HG03039 (cell line): ENCODE results near the gene DHX15.

Experiments
- ATAC-seq: cut with Tn5 transposase; IDR thresholded peaks from one replicate; pipeline ENCODE4 v1.9.1; 2021; ENCODE audit warnings: mild to moderate bottlenecking, moderate library complexity; ENCODE audit not compliant: unreplicated experiment

DHX15 gene

DNA sequence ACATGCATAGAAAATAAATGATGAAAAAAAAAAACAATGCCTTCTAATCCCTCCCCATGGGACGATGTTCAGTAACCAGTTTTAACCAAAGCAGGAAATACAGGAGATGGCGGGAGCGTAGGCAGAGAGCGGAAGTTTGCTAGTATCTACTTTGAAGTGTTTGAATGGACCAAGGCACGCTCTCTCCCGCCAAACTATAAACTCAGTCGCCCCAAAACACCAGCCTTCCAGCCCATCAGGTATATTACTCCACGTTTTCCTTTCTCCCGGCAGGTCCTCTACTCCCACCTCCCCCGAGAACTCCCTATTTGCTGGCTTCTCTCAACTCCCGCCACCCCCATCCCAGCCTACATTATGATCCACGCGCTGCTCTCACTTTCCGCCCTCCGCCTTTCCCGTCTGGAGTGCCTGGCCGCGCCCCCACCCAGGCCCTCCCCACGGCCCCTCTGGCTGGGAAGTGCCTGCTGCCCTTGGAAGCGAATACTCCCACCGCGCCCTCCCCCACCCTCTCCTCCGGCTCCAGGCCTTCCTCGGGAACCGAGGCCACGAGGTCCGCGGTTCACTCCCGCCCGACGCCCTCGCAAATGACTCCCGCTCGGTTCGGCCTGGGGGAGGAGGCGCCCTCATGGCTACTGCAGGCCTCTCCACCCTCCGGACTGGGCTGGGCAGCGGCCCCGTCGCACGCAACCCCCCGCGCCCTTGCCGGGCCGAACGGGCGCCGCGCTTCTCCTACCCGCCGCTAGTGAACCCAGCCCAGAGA lies 723 bp downstream of the DHX15 start:
- ATAC-seq: peak; percentile 24

DNA sequence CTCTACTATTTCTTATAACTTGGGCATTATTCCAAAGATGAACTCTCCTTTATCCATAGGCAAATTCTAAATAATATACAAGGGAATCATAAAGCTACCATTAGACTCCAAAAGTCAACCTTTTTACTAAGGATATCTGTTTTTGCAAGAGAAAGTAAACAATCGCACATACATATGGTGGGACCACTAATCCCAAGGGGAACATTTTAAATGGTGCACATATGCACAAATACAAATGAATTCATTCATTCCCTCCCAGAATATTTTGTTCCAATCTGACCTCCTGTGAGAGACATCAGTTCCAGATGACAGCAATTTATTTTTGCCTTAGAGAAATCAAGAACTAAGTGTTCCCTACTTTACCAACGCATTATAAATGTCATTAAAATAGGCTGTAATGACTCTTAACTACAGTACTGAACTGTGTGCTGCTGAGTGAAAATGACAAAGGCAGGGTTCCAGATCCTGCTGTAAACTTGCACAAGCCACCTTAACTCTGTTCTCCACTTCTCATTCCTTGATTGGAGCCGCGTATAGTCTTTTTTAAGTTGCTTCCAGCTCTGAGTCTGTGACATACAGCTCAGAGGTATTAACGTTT lies 2.0 kb downstream of the DHX15 start:
- ATAC-seq: no peak

DNA sequence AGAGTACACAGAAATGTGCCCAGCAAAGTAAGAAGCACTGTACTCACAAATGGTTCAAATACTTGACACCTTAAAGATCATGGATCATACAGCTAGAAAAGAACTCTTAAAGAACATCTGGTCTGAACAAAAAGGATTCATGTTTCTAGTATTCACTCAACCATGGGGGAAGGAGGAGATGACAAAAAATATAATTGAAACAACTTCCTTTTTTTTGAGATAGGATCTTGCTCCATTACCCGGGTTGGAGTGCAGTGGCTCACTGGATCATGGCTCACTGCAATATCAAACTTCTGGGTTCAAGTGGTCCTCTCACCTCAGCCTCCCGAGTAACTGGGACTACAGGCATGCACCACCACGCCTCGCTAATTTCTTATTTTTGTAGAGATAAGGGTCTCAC lies 6.0 kb downstream of the DHX15 start:
- no peak for ATAC-seq

DNA sequence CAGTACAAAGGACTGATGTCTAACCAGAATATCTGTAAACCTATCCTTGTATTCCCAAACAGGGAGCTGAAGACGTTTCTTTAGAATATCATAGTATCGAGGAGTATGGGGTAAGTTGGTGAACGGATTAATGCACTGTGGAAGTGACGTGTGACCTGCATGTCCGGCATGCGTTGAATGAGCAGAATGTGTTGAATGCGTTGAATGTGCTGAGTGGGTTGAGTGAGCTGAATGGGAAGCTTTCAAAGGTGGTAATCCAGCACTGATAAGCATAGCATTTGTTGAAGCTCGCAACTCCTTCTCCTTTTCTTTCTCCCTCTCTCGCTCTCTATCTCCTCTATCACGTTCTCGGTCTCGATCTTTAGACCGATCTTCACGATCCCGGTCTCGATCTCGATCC lies 8.1 kb downstream of the DHX15 start:
- no peak for ATAC-seq

DNA sequence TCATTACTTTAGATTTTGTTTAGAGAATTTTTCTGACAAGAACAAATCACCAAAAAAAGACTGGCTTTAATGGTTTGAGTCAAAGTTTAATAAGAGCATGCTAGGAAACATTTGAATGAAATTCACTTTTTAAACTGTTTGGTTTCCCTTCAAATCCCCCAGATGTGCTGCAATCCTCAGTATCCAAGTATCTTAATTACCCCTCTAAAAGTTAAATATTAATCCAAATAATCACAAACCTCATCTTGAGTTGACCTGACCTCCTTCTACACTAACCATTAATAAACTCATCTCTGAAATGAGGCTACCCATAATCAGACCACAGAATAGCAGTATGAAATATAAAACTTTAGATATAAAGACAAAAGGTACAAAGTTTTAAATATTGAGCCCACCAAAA lies 10.1 kb downstream of the DHX15 start:
- no peak for ATAC-seq

DNA sequence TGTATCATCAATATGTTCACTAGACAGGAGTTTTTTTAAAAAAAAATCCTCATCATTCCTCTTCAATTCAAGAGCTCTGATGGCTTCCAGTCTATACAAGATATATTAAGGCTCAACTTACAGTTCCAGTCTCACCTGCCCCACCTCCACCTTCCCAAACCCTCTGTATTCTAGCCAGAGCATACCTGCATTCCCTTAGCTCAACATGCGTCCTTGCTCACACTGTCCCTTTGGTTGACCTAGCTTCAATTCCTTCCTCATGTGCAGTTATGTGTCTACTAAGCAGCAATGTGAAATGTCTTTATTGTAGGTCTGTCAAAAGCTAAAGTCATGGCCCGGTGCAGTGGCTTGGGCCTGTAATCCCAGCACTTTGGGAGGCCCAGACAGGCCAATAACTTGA lies 10.8 kb downstream of the DHX15 start:
- no peak for ATAC-seq

DNA sequence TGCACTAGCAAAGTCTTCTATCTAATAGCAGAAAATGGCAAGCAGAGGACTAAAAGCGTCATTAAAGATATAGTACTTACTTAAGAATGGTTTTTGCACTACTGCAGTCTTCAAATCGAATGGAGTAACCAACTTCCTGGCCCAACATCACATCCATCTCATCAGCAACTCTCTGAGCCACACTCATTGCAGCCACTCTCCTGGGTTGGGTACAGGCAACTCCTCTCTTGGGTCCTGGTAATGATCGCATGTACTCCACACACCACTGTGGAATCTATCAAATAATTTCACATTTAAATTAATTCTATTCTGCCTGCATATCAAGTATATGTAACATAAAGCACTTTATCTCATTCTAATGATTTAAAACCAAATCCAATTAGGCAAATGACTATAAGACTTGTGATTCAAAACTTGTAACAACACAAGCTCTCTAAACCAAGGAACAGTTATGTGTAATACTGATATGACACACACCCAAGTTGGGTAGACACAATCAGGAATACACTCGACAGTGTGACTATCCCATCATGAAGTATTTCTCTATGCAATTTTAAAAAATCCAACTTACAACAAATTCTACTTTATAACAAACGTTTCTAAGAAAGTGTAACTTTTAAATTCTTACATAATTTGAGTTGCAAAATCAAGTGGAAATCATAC lies 13.6 kb downstream of the DHX15 start:
- no peak for ATAC-seq

DNA sequence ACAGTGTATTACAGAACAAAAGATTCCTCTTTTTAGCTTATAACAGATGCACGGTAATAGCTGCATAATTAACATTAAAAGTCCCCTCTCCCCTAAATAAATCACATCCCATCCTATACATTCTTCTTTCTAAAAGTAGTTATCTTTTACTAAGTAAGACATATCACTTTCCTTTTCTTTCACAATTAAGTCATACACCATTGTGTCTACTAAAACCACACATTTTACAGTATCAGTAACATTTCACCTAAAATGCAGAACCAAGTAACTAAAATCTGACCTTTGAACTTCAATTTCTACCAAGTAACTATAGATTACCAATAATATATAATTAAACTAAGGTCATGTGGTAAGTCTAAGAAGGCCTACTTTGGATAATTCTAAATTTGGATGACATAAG lies 14.2 kb downstream of the DHX15 start:
- ATAC-seq: no peak

DNA sequence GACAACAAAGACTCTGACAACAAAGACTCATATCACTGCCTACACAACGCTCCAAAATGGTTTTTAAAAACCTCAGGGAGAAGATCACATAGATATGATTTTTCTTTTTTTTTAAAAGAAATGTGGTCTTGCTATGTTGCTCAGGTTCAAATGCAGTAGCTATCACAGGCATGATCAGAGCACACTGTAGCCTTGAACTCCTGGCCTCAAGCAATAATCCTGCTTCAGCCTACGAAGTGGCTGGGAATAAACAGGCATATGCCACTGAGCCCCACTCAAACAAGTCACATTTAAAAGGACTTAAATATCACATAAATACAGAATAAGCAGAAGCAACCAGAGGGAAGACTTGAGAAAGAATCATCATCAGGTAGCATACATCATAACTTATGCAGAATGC lies 14.7 kb downstream of the DHX15 start:
- ATAC-seq: no peak

DNA sequence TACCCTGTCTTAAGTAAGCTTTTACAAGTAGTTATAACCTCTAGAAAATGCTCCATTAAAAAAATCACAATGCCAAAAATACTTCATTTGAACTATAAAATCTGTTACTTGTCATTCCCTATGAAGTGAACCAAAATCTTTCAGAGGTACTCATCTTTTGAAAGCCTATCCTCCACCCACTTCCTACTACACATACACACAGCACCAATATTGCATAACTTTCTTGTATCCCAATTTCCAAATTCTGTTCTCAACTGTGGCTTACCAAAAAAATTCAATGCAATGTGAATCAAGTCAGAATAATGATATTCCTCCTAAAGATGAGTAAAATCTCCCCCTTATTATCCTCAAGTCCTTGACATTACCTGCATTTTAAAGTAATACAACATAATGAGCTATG lies 15.9 kb downstream of the DHX15 start:
- ATAC-seq: no peak

DNA sequence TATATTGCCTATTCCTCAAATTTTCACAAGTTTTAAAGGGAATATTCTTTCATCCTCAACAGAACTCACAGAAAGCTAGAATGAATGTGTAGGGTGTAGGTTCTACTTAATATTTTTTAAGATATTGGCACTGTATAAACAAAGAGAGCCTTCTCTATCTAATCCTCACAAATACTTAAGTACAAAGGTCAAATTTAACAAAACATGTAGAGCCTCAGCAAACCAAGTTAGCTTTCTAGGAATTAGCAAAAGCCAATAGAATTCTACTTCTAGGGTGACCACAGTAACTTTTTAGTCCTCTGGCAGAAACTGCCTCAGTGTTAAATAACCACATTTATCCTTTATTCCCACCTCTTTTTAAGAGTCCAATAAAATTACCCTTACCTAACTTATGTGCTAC lies 19.3 kb downstream of the DHX15 start:
- ATAC-seq: no peak

DNA sequence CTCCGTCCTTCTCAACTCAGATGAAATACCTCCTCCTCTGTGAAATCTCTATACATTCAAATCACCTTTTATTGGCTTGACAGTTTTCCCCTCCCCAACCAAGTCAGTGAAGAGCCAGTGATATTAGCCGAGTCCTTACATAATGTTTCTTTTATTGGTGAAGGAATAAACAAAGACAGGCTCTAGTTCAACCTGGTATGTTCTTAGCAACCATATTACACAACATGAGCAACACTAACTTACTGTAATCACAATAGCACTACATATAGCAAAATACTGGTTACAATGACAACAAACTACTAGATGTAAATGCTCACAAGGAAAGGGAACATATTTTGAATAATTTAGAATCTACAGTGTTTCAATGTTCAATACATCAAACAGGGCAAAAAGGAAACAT lies 19.9 kb downstream of the DHX15 start:
- ATAC-seq: no peak

DNA sequence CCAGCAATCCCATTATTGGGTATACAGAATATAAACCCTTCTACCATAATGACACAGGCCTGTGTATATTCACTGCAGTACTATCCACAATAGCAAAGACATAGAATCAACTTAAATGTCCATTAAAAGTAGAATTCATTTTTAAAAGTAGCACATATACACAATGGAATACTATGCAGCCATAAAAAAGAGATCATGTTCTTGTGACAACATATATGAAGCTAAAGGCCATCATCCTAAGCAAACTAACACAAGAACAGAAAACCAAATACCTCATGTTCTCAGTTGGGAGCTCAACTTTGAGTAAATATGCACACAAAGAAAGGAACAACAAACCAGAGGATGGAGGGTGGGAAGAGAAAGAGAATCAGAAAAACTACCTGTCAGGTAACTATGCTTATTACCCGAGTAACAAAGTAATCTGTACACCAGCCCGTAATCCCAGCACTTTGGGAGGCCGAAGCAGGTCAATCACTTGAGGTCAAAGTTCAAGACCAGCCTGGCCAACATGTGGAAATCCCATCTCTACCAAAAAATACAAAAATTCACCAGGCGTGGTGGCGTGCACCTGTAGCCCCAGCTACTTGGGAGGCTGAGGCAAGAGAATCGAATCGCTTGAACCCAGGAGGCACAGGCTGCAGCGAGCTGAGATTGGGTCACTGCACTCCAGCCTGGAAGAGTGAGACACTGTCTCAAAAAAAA lies 22.8 kb downstream of the DHX15 start:
- ATAC-seq: no peak

DNA sequence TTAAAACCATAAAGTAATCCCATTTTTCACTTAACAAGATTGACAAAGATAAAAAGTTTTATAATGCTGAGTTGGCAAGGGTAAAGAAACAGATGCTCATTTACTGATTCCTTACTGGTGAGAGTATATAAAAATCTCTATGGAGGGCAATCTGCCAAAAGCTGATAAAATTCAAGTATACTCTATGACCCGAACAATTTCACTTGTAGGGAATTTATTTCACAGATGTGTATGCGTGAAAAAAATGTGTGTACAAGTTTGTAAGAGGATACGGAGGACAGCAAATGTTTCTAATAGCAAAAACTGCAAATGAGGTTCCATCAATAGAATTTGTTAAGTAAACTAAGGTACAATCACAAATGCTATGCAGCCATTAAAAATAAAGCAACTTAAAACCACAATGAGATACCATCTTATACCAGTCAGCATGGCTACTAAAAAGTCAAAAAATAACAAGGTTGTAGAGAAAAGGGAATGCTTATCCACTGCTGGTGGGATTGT lies 23.4 kb downstream of the DHX15 start:
- no peak for ATAC-seq

DNA sequence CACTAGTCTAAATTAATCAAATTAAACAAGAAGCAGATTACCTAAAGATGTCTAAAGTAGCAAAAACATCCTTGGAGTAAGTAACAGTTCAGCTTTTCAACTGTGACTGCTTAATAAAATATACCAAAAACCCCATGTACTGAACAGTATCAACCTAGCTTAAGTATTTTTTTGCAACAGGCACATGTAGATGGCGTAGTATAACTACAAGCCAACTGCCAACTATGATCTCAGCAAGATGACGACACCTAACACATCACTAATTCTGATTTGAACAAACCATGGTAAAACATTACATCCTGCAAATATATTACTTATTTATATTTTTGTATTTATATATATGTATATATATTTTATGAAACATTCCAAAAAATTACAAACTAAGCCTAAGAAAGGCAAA lies 24.5 kb downstream of the DHX15 start:
- ATAC-seq: no peak

DNA sequence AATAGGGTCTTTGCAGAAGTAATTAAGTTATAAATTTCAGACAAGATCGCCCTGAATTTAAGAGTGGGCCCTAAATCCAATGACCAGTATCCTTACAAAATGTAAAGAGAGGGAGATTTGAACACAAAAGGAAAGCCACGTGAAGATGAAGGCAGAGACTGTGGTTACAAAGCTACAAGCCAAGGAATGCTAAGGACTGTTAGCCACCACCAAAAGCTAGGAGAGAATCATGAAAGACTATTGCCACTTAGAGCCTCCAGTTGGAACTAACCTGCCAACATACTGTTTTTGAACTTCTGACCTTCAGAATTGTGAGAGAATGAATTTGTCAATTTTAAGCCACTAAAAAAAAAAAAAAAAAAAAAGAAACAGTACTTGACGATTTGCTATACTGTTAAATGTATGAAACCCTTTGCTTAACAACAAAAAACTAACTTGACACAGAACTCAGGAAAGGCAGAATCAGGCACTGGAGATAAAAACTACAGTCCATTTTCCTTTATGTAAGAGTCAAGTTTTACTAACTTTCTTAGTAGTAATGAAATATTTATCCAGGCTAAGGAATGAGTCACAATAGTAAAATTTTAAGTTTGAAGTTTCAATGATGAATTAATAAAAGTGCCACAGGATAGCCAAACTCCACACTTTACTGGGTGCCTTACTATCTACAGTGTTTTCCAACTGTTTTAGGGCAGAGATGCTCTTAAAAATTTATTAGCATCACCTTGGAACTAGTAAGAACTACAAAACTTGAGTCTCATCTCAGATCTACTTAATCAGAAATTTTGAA lies 25.1 kb downstream of the DHX15 start:
- no peak for ATAC-seq

DNA sequence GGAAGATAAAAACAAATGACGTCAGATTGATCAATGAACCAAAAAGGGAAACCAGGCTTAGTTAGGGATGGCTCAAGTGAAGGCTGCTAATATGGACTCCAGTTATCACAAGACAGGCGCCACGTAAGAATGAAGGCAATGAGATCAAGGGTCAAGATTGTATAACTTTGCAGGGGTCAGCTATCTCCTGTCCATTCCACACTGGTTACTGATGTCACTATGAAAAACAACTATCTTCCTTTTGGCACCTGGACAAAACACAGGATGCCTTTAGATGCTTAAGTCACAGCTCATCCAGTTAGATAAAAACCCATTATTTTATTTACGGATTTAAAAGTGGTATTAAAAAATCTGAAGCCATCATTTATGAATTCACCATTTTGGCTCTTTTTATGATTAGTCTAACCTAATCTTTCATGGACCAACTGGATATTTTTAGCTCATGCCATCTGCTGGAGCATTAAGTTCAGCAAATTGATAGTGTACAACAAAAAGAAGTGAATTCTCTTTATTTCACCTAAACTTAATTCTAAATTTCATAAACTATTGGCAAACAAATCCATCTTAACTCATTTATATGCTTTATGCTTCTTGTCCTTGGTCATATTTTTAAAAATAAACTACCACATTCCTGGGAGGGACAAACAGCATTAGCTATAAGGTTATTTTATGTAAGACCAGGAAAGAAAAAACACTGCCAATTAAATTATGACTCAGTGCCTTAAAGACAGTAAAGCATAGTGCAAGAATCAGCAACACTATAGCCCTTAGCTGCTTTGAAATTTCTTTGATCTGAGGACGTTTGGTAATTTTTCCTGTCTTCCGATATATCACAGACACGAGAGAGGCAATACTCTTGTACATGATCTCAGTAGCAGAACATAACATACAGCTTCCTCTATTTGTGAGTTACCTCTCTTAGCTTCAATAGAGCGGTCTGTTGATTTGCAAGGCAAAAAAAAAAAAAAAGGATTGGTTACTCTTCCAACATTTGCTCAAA lies 27.0 kb downstream of the DHX15 start:
- no peak for ATAC-seq

DNA sequence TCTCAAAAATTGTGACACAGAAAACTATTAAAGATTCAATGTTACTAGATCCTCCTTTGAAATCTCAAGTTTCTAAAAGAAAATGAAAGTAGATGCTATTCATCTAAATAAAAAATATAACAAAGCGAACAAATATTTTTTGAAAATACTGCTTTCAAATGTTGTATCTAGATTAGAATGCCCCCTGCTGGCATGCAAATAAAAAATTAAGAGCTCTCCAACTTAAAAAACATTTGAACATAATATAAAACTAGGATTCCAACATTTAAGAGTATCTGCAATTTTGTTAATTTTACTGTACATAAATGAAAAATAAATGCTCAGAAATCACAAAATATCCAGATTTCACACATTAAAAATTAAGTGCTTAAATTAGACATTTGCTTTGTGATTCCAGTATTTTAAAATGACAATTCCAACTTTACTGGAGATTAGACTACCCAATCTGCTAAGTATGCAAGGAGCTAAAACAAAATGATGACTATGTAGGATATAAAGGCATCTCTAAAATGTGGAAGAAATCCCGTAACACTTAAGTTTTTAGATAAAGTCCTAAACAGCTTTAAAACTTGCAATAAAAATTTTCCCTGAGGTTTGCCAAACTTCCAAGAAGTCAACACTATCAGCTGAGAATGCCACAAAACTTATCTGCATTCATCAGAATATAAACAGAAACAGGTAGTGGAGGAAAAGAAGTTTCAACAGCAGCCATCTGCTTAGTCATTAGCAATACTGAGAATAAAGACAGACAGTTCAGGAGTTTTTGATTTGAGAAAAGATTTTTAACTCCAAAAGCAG lies 32.7 kb downstream of the DHX15 start:
- ATAC-seq: no peak
